ENCODE data around the gene WASHC2C.
"Not testable (repeated sequence)": the region's sequence is repeated elsewhere in the genome, so short reads cannot be mapped to it uniquely, and the experiment has no call there.

- TF ChIP-seq POLR2A (IDR thresholded peaks at IDR 0.05; ENCODE audit: low read depth, low read length); POLR2AphosphoS5 (IDR thresholded peaks at IDR 0.05; ENCODE audit: low read depth, low read length); TAF1 (IDR thresholded peaks at IDR 0.05; ENCODE audit: borderline replicate concordance, low read depth, low read length): not testable (repeated sequence)
Measured at GRCh38 chr10:45741559-45741958, 14.5 kb downstream of the WASHC2C start.

Measured in GM12892 (cell line).